HAP-1 (cell line): ENCODE results near the gene TMEM54.

Experiments used
- DNase-seq, 2 experiments: peaks; one replicate each; pipeline ENCODE4 v3.0.0-alpha.2; 2016 to 2020; ENCODE audit warnings: low spot score in 2 of 2
- H3K27me3 ChIP-seq: fragments of 250-450 bp; sonication (Bioruptor Pico); 2 replicates; pipeline ENCODE4 v1.5.1; 2020; ENCODE audit warnings: low read depth, mild to moderate bottlenecking, moderate library complexity
- H3K36me3 ChIP-seq: fragments of 250-450 bp; sonication (Bioruptor Pico); replicated peaks from 2 replicates; pipeline ENCODE4 v1.5.1; 2020; ENCODE audit warnings: mild to moderate bottlenecking
- H3K4me1 ChIP-seq: fragments of 250-450 bp; sonication (Bioruptor Pico); 2 replicates; pipeline ENCODE4 v1.5.1; 2020; ENCODE audit warnings: mild to moderate bottlenecking
- H3K4me3 ChIP-seq: fragments of 250-450 bp; sonication (Bioruptor Pico); 2 replicates; pipeline ENCODE4 v1.5.1; 2020; ENCODE audit warnings: mild to moderate bottlenecking, moderate library complexity
- H3K9me3 ChIP-seq: fragments of 250-450 bp; sonication (Bioruptor Pico); 2 replicates; pipeline ENCODE4 v1.5.1; 2020; ENCODE audit warnings: mild to moderate bottlenecking, moderate library complexity
- in situ Hi-C: fragments of 300-500 bp; cut with MboI; formaldehyde crosslinking; loops from 3 replicates; pipeline ENCODE4 v1.14.3; 2020; ENCODE audit warnings: low sequenced_read_pairs, inconsistent platforms, mixed read lengths

Gene TMEM54

GRCh38 chr1:32928715-32929114 is 27.5 kb upstream of the TMEM54 start:
- in situ Hi-C loops, result no loop called here
- no peaks in the 10 kb centered on the region for H3K9me3 ChIP-seq
- no peak overlapping the region for H3K4me3 ChIP-seq
- no peaks in the 10 kb centered on the region for H3K36me3 ChIP-seq
- no peak for DNase-seq
- peaks cover 3% of the 10 kb centered on the region for H3K4me1 ChIP-seq
- H3K27me3 ChIP-seq, result no peaks in the 10 kb centered on the region

- in situ Hi-C loops, result no loop called here
- DNase-seq, result no peak
- no peaks in the 10 kb centered on the region for H3K4me1 ChIP-seq
- H3K27me3 ChIP-seq, result no peaks in the 10 kb centered on the region
- H3K36me3 ChIP-seq, result no peaks in the 10 kb centered on the region
- H3K9me3 ChIP-seq, result no peaks in the 10 kb centered on the region
- no peak overlapping the region for H3K4me3 ChIP-seq
Measured at GRCh38 chr1:32928285-32928684, 27.1 kb upstream of the TMEM54 start.

DNA sequence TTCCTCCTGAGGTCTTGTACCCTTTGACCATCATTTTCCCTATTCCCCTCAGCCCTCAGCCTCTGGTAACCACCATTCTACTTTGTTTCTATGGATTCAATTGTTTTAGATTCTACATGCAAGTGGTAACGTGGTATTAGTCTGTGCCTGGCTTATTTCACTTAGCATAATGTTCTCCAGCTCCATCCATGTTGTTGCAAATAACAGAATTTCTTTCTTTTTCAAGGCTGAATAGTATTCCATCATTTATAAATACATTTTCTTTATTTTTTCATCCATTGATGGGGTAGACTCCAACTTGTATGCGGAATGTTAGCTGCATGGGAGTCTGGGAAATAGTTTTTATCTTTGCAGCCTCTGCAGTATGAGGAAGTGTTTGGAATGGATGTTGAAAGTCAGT is 26.3 kb upstream of the TMEM54 start:
- in situ Hi-C loops, result no loop called here
- no peaks in the 10 kb centered on the region for H3K27me3 ChIP-seq
- H3K9me3 ChIP-seq, result no peaks in the 10 kb centered on the region
- no peaks in the 10 kb centered on the region for H3K36me3 ChIP-seq
- DNase-seq, result no peak
- H3K4me1 ChIP-seq, result no peaks in the 10 kb centered on the region
- H3K4me3 ChIP-seq, result no peak overlapping the region

- Histone ChIP-seq H3K9me3 (no peaks in the 10 kb centered on the region), H3K27me3 (no peaks in the 10 kb centered on the region), H3K4me3 (no peak overlapping the region), H3K36me3 (no peaks in the 10 kb centered on the region), H3K4me1 (no peaks in the 10 kb centered on the region)
- in situ Hi-C loops, result no loop called here
- DNase-seq, result no peak
Measured at GRCh38 chr1:32926562-32926961, 25.4 kb upstream of the TMEM54 start.

DNA sequence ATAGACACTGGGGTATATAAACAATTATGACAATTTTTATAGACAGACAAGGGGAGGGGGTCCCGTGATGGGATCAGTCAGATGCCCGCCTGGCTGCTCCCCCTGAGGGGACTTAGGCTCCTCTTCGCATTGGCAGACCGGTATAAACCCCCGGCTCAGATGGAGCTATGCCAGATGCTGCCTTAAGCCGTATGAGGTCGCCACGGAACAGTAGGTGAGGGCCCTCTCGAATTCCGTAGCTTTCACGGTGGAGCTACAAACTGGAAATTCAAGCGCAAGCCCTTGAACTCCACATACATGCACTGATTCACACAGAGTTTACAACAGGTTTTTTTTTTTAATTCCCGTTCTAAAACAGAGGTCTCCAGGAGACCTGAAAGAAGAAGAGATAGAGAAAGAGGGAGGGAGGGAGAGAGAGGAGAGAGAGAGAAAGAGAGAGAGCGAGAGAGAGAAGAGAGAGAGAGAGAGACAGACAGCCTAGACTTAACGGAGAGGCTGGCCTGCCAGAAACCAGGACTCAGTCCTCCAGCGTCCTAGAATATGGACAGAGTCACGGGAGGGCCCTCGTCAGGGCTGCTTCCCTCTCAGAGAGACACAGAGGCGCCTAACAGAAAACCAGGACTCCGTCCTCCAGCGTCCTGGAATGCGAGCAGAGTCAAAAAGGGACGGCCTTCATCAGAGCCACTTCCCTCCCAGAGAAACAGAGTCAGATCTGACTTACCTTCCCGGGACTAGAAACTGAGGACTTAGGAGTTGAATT is 24.4 kb upstream of the TMEM54 start:
- peak in 1 of 2 experiments; percentile 33 for DNase-seq
- no peaks in the 10 kb centered on the region for H3K27me3 ChIP-seq
- H3K36me3 ChIP-seq, result no peaks in the 10 kb centered on the region
- H3K9me3 ChIP-seq, result no peaks in the 10 kb centered on the region
- in situ Hi-C loops, result no loop called here
- no peak overlapping the region for H3K4me3 ChIP-seq
- no peaks in the 10 kb centered on the region for H3K4me1 ChIP-seq

DNA sequence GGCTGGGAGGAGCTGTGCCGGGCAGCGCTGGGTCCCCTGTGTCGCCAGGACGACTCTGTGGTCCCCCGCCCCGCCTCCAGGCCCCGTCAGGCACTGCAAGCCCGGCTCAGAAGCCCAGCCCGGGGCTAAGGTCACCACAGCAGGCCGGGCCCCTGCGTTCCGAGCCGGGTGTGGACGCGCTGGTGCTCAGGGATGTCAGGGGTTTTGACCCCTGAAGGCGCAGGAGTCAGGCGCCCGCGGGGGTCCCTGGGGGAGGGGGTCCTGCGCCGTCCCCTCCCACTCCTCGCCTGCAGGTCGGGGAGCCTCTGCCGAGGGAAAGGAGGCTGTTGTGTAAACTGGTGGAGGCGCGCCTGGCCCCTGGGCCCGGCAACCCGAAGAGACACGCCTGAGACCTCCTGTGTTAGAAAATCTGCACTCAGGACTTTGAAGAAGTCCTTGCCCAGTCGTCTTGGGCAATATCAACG is 23.7 kb upstream of the TMEM54 start:
- H3K27me3 ChIP-seq, result no peaks in the 10 kb centered on the region

DNA sequence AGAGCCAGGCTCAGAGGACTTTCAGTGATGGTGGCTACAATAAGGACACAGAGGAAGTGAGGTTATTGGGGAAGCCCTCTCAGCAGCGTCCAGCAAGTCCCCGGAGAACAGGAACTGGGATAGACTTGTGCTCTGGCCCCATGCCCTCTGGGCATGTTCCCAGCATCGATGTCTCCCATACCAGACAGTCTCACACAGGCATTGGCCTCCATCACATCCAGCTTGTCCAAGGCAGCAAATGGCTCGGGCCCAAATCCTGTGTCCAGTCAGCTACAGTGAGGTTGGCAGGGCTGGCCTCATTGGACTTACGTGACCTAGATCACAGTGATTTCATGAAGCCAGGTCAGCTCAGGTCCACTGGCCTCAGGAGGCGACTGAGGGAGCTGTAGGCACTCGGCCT is 19.6 kb upstream of the TMEM54 start:
- Histone ChIP-seq H3K4me1 (no peaks in the 10 kb centered on the region), H3K9me3 (no peaks in the 10 kb centered on the region), H3K27me3 (no peaks in the 10 kb centered on the region), H3K4me3 (no peak overlapping the region), H3K36me3 (no peaks in the 10 kb centered on the region)
- in situ Hi-C loops, result no loop called here
- DNase-seq, result no peak

More for the DNA sequence above, 23.7 kb upstream of the TMEM54 start:
- H3K4me3 ChIP-seq, result no peak overlapping the region
- no peaks in the 10 kb centered on the region for H3K4me1 ChIP-seq
- peak in 1 of 2 experiments; percentile 32 for DNase-seq
- H3K36me3 ChIP-seq, result no peaks in the 10 kb centered on the region
- in situ Hi-C loops, result no loop called here
- no peaks in the 10 kb centered on the region for H3K9me3 ChIP-seq

- Histone ChIP-seq H3K4me1 (no peaks in the 10 kb centered on the region), H3K27me3 (no peaks in the 10 kb centered on the region), H3K9me3 (no peaks in the 10 kb centered on the region), H3K4me3 (no peak overlapping the region), H3K36me3 (no peaks in the 10 kb centered on the region)
- in situ Hi-C loops, result no loop called here
- DNase-seq, result no peak
Measured at GRCh38 chr1:32919811-32920733, 18.9 kb upstream of the TMEM54 start.

DNA sequence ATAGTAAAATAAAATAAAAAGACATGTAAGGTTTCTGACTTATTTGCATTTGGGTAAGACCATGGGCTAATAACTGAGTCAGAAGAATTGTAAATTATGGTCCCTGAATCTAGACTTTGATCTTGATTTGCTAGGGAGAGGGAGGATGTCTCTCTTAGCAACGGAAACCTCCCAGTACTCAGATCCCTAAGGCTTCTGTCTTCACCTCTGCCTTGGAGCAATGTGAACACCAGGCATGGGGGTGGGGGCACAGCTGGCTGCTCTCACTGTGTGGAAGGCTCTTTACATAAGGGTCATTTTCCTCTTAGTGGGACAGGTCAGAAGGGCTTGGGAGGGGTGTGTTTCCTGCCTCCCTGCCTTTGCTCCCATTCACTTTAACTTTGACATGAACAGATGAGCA is 17.0 kb upstream of the TMEM54 start:
- H3K9me3 ChIP-seq, result no peaks in the 10 kb centered on the region
- no peaks in the 10 kb centered on the region for H3K27me3 ChIP-seq
- H3K4me3 ChIP-seq, result no peak overlapping the region
- no peak for DNase-seq
- no peaks in the 10 kb centered on the region for H3K4me1 ChIP-seq
- H3K36me3 ChIP-seq, result no peaks in the 10 kb centered on the region
- in situ Hi-C loops, result no loop called here

DNA sequence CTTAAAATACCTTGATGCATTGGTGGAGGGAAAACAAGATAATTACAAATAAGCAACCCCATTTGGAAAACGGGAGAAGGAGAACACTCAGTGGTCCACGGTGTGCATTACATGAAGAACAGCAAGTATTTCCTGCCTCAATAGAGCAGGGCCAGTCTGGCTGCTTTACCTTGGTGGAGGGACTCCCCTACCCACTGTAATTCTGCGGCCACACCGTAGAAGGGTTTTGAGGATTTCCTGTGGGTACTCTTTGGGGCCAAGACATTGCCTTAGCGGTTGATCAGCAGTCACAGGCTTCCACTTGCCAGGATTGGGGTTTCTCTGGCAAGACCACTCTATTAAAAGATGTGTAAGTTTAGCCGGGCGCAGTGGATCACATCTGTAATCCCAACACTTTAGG is 16.3 kb upstream of the TMEM54 start:
- no peaks in the 10 kb centered on the region for H3K36me3 ChIP-seq
- H3K9me3 ChIP-seq, result no peaks in the 10 kb centered on the region
- H3K27me3 ChIP-seq, result no peaks in the 10 kb centered on the region
- in situ Hi-C loops, result no loop called here
- H3K4me3 ChIP-seq, result no peak overlapping the region
- H3K4me1 ChIP-seq, result no peaks in the 10 kb centered on the region
- no peak for DNase-seq

GRCh38 chr1:32915766-32916706 is 14.8 kb upstream of the TMEM54 start:
- Histone ChIP-seq H3K4me3 (no peak overlapping the region), H3K9me3 (no peaks in the 10 kb centered on the region), H3K4me1 (no peaks in the 10 kb centered on the region), H3K36me3 (no peaks in the 10 kb centered on the region), H3K27me3 (no peaks in the 10 kb centered on the region)
- in situ Hi-C loops, result no loop called here
- no peak for DNase-seq

DNA sequence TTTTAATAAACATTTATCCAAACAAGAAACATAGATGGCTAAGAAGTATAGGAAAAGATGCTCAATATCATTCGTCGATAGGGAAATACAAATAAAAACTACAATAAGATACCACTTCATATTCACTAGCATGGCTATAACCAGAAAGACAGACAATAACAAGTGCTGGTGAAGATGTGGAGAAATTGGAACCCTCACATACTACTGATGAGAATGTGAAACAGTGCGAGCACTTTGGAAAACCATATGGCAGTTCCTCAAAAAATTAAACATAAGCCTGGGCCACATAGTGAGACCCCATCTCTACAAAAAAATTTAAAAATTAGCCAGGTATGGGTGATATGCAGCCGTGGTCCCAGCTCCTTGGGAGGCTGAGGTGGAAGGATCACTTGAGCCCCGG is 9.1 kb upstream of the TMEM54 start:
- no peak for DNase-seq
- H3K4me3 ChIP-seq, result no peak overlapping the region
- in situ Hi-C loops, result no loop called here
- H3K36me3 ChIP-seq, result no peaks in the 10 kb centered on the region
- H3K9me3 ChIP-seq, result no peaks in the 10 kb centered on the region
- H3K4me1 ChIP-seq, result no peaks in the 10 kb centered on the region
- H3K27me3 ChIP-seq, result peaks cover 2% of the 10 kb centered on the region

- in situ Hi-C loops, result no loop called here
- Histone ChIP-seq H3K4me1 (no peaks in the 10 kb centered on the region), H3K27me3 (peaks cover 2% of the 10 kb centered on the region), H3K9me3 (no peaks in the 10 kb centered on the region), H3K4me3 (no peak overlapping the region), H3K36me3 (no peaks in the 10 kb centered on the region)
- no peak for DNase-seq
Measured at GRCh38 chr1:32907435-32907834, 6.2 kb upstream of the TMEM54 start.
